Stimulated activated CD8-positive, alpha-beta memory T cell treated with anti-CD3 and anti-CD28 coated beads, Interleukin-2, amount 100 ng/mL, for 48 hours (primary cell): ENCODE measurements around the gene CFAP410.
A peak's percentile ranks its signal among the peaks of the same experiment; 100 is the strongest.

Source experiments
- DNase-seq, 2 donors: peaks; one replicate each; pipeline ENCODE4 v3.0.0-alpha.2; 2020; ENCODE audit warnings: low read depth in 2 of 2

Gene CFAP410

DNA sequence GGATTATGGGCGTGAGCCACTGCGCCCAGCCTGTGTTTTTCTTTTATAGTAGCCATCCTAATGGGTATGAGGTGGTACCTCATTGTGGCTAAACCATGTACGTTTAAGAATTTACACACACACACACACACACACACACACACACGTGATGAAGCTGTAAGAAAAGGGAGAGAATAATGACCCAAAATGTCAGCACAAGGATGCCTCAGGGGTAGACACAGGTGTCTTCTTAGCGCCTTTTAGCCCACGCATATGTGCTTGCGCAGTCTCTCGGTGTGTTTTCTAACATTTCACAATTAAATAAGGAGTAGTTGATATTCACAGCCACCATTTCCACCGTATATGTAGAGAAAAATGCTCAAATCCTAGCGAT lies 40.1 kb downstream of the CFAP410 start:
- DNase-seq, result no peak

DNA sequence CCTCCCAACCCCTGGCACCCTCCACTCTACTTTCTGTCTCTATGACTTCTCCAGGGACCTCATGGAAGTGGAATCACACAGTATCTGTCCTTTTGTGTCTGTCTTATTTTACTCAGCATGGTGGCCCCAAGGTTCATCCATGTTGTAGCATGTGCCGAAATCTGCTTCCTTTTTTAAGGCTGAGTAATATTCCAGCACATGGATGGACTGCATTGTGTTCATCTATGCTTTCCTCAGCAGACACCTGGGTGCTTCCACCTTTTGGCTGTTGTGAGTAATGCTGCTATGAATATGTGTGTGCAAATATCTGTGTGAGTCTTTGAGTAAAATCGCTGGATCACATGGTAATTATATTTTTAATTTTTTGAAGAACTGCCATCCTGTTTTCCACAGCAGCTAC lies 40.9 kb downstream of the CFAP410 start:
- no peak for DNase-seq

DNA sequence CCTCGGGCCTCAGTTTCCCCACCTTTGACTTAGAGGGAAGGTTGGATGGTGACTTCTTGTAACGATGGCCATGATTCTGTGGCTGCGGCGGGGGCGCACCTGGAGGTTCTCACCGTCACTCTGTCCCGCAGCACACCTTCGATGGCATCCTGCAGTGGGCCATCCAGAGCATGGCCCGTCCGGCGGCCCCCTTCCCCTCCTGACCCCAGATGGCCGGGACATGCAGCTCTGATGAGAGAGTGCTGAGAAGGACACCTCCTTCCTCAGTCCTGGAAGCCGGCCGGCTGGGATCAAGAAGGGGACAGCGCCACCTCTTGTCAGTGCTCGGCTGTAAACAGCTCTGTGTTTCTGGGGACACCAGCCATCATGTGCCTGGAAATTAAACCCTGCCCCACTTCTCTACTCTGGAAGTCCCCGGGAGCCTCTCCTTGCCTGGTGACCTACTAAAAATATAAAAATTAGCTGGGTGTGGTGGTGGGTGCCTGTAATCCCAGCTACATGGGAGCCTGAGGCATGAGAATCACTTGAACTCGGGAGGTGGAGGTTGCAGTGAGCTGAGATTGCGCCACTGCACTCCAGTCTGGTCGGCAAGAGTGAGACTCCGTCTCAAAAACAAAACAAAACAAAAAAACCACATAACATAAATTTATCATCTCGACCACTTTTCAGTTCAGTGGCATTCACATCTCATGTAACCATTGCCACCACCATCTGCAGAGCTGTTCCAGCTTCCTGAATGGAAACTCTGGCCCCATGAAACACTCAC lies 41.5 kb downstream of the CFAP410 start:
- peak; percentile 52 to 60 for DNase-seq

DNA sequence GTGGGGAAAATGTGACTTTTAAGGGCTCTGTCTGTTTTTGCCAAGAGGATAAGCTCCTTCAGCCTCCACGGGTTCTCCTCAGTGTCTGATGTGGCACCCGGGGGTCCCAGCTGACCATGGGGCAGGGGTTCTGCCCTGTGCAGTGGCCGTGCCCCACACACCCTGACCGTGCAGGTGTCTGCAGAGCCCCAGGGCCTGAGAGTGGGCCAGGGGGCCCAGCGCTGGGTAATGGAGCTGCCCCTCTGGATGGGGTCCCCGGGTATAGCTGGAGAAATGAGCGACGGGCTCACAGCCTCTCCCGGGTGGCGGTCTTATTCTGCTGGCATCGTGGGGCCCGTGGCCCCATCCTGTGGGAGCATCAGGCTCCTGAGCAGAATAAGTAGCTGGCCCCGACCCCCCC lies 42.3 kb downstream of the CFAP410 start:
- DNase-seq, result no peak

DNA sequence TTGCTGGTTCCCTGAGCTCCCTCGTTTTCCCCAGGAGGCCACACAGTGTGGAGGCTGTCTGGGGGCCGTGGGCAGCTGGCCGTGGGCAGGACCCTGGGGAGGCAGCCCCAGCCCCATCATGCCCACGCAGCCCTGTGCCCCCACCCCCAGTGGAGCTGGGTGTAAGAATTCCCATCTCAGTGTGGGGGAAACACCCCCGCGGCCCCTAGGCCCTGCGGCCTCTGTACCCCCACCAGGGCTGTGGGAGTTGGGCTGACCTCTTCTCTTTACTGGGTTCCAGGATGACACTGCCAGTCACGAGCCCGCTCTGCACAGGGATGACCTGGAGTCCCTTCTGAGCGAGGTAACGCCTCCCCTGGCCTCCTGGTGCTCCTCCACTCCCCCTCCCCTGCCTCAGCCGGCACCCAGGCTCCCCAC lies 43.1 kb downstream of the CFAP410 start:
- DNase-seq, result no peak

DNA sequence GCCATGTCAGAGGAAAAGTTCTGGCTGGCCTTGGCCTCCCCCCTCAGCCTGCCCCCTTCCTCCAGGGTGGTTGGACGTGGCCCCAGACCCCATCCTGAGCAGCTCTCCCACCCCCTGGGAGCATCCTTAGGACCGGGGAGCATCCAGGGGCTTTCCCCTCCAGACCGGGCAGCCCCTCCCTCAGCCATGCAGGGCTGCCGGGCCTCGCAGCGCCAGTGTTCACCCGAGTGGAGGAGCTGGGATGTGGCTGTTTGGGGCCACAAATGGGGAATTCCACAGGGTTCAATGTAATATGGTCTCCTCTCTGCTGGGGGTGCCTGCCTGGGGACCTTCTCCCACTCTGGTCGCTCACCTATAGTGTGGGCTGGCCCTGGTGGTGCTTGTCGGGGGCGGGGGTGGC lies 43.5 kb downstream of the CFAP410 start:
- DNase-seq, result no peak

DNA sequence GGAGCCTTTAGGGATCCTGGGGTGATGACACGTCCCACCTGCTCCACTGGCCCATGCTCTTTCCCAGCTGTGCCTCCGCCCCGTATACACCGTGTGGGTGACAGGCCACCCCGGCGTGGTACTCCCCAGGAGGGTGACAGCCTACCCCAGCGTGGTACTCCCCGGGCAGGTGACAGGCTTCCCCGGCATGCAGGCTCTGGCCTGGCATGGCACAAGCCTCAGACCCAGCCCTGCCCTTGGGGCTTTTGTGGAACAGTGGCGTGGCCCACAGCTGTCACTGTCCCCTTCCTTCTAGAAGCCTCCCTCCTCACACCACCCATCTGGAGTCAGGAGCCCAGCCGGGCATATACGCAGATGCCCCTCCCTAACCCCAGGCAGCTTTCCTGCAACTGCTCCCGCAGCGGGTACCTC lies 44.0 kb downstream of the CFAP410 start:
- no peak for DNase-seq

DNA sequence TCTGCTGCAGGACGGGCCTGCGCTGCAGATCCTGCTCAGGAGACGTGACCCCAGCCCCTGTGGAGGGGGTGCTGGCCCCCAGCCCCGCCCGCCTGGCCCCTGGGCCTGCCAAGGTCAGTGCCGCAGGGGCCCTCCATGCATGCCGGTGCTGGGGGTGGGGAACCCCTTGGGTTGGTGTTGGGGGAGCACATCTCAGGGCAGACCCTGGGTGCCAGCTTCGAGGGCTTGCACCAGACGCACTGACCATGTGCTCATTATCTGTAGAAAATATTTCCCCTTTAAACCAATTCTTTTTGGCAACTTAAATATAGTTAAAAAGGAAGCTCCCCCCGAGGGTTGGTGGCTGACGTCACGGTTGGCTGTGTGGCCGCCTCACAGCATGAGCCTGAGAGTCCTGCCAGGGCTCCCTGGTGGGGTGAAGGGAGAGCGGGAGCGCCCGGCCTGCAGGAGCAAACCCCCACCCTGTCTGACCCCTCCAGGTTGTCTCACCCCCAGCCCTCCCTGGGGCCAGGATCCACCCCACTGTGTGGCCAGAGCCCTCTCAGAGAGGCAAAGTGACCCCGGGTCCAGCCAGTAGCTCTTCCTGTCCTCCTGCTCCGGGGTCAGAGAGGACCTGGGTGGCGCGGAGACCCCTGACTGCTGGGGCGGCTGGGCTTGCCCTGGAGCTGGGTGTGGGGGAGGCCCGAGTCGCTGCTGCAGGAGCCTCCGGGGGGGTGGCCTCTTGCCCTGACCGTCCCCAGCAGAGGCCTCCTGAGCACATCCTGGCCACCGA lies 44.6 kb downstream of the CFAP410 start:
- DNase-seq, result no peak

DNA sequence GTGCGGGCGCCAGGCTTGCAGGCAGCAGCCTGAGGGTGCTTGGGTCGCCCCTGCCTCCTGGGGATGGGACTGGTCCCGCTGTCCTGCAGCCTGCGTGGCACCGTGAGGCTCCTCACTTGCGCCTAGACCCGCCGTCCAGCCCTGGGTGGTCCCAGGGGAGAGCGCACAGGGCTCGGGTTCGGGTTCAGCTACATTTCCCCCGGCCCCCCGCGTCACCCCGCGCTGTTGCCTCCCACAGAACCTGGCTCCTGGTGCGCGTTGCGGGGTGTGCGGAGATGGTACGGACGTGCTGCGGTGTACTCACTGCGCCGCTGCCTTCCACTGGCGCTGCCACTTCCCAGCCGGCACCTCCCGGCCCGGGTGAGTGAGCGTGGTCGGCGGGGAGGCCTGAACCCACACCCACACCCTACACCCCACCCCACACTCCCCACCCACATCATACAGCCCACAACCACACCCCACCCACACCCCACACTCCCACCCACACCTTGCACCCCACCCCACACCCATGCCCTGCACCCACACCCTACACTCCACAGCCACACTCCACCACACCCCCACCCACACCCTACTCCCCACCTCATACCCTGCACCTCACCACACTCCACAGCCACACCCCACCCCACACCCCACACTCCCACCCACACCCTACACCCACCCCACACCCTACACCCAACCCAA lies 45.5 kb downstream of the CFAP410 start:
- no peak for DNase-seq

DNA sequence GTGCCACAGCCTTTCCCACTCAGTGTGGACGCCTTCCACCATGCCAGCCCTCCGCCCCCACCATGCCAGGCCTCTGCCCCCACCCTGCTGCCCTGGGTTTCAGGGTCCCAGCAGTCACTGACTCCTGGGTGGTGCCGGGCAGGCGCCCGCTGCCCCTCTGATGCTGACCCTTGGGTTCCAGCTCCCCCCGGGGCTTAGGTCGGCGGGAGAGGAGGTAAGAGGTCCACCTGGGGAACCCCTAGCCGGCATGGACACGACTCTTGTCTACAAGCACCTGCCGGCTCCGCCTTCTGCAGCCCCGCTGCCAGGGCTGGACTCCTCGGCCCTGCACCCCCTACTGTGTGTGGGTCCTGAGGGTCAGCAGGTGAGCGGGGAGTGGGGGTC lies 46.4 kb downstream of the CFAP410 start:
- DNase-seq, result no peak

DNA sequence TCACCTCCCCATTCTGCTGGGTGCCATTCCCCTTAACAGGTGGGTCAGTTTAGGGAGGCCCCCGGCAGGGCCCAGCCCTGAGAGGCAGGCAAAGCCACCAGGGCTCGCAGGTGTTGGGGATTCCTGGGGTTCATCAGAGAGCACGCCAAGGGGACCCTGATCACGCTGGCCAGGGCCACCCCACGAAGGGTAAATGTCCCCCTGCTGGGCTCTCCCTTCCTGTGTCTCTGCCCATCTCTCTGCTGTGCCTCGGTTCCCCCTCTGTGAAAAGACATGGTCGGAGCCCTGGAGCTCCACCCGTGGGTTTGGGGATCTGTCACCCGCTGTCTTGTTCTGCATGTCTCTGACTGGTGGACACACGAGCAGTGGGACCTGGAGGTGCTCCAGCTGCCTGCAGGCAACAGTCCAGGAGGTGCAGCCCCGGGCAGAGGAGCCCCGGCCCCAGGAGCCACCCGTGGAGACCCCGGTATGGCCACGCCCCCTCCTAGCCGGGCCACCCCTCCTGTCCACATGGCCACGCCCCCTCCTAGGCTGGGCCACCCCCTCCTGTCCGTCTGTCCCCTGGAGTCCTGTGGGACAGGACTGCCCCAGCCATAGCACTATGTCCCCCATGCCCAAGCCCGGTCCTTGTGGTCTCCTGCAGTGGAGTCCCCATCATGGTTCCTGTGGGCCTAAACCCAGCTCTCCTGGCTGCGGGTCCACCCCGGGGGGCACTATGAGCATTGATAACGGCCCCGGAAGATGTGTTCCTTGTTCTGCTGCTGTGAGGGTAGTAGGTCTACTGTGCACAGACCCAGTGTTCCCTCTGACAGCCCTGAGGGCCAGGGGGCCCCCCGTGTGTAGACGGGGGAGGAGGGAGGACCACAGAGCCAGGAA lies 47.0 kb downstream of the CFAP410 start:
- no peak for DNase-seq

DNA sequence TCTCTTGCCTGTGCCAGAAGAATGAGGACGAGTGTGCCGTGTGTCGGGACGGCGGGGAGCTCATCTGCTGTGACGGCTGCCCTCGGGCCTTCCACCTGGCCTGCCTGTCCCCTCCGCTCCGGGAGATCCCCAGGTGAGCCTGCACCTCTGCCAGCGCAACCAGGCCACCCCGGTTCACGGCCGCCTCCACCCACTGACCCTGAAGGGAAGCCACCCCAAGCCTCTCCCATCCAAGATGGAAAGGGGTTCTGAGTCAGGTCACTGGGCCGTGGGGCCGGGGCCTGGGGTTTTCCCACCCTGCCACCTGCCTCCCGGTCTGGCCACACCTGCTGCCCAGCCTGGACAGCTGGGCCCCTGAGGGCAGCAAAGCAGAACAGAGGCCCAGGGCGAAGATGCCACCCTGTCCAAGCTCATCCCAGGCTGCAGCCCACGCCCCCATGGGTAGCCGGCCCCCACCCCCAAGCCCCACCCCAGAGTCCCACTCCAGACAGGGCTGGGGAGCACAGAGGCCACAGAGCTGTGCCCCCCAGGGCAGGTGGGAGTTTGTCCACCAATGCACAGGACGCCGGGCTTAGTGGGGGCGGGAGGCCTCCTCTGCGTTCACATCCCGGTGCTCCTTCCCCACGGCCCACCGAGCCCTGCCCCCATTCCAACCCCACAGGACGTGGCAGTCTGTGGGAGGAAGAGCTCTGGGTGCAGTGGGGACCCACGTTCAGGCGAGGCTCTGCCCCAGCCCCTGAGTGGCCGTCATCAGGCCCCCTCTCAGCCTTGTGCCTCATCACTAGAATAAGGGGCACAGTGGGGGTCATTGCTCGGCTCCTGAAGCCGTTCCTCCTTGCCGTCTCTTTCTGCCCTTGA lies 47.9 kb downstream of the CFAP410 start:
- DNase-seq, result no peak

DNA sequence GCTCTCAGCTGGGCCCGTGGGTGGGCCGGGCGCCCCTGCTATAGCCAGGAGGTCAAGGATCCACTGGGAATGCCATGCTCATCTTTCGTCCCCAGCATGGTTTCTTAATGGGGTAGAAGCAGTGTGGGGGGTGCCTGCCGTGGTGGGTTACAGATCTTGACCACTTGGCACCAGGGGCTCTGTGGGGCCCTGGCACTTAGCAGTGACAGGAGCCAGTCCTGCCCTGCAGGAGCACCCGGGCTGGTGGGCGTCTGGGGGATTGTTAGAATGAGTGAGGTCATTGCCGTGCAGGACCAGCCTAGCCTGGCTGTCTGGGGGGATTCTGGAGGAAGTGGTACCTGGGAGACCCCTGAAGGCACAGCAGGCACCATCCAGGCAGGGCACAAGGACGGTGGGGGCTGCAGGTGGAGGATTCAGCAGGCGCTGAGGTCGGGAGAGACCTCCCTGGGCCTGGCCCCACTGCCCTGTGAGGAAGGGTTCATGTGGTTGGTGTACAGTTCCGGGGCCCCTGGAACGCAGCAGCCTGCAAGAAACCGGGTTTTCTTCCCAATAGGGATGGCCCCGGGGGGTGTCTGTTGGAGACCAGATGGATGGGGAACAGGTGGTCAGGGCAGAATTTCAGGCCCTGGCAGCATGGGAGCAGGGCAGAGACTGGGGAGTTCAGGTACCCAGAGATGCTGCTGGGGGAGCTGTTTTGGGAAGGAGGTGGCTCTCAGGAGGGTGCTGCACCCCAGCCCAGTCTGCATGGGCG lies 48.7 kb downstream of the CFAP410 start:
- DNase-seq, result no peak

DNA sequence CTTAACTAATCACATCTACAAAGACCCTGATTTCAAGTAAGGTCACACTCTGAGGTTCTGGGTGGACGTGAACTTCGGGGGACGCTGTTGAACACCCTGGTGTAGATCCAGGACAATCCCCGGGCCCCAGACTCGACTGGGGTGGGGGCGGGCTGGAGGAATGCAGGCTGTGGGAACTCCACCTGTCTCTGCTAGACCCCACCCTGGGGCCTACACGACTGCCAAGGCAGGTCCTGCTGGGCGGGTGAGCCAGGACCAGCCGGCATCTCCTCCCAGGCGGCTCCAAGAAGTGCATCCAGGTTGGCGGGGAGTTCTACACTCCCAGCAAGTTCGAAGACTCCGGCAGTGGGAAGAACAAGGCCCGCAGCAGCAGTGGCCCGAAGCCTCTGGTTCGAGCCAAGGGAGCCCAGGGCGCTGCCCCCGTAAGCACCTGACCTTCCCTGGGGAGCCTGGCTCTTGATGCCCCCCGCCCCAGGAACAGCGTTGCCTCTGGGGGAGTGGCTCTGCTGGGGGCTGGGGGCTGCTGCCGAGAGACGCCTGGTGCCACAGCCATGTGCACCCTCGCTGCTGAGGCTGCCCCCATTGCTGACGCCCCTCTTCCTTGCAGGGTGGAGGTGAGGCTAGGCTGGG lies 49.7 kb downstream of the CFAP410 start:
- no peak for DNase-seq

DNA sequence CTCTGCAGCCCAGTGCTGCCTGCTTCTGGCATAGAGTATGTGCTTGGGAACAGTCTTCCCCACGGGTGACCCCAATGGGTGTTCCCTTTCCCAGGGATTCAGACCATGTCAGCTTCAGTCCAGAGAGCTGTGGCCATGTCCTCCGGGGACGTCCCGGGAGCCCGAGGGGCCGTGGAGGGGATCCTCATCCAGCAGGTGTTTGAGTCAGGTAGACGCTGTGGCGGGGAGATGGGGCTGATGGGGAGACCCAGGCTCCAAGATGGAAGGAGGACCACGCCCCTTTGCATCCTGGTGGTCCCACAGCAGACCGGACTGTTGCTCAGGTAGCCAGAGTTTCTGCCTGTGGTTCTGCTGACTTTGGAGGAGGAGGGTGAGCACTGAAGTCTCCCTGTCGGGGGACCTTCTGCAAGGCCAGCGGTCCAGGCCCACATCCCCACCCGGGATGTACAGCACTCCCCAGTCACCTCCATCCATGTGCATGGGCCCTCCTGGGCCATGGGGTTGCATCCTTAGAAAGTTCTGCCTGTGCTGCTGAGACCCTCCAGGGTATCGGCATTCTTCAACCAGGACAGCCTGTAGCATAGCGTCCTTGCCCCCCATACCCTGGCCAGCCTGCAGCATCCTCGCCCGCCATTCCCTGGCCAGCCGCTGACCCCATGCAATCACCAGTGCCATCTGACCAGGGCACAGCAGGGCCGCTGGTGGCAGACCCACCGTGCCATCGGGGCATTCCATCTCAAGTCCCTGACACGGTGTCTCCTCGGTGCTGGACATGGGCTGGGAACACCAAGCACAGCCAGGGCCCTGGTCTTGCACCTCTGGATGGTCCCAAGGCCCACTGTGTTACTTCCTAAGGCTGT lies 50.7 kb downstream of the CFAP410 start:
- DNase-seq, result no peak

DNA sequence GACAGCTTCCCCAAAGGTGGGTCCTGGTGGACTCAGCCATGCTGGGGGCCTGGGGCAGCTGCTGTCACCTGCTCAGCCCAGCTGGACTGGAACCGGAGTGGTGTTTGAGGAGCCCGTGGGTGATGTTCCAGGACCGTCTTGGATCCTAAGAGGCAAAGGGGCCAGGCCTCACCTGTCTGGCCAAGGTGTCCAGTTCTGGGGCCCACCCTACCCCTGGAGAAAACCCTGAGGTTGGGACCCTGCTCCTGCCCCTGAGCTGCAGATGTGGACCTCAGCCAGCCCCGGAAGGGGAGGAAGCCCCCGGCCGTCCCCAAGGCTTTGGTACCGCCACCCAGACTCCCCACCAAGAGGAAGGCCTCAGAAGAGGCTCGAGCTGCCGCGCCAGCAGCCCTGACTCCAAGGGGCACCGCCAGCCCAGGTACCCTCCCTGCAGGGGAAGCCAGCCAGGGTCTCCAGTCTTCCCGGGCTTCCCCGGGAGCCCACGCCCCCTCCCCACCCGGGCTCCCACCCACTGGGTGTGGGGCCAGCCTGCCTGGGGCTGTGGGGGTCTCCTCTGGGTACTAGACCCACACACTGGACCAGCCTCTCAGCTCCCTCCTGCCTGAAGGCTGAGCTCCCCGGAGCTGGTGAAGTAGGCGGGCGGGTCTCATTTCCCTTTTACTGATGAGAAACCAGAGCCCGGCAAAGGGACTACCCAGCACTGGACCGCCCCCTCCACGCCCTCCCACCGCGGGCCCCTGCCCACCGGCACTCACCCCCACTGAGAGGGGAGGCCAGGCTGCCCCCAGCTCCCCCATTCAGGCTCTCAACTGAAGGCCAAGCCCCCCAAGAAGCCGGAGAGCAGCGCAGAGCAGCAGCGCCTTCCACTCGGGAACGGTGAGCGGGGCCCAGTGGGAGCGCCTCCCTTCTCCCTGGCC lies 52.2 kb downstream of the CFAP410 start:
- DNase-seq, result no peak

DNA sequence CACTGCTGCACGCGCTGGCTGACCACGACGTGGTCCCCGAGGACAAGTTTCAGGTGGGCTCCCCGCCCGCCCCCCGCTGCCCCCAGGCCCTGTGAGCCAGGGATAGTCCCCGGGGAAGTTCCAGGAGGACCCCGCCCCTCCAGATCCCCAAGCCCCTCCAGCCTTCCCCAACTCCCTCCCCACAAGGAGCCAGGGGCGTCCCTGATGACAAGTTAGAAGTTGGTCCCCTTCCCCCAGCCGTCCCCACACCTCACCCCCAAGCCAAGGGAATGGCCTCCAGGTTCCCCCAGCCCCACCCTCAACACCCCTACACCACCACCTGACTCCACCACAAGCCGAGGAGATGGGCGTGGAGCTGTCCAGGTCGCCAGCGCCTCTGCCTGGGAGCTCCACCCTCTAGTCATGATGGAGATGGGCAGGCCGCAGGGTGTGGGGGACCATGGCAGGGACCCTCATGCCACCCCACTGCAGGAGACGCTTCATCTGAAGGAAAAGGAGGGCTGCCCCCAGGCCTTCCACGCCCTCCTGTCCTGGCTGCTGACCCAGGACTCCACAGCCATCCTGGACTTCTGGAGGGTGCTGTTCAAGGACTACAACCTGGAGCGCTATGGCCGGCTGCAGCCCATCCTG lies 53.0 kb downstream of the CFAP410 start:
- no peak for DNase-seq
